GM11168 (cell line): ENCODE data around the gene CCL4.
"Not testable (repeated sequence)": the region's sequence is repeated elsewhere in the genome, so short reads cannot be mapped to it uniquely, and the experiment has no call there.

ENCODE experiments used
- in situ Hi-C: fragments of 300-500 bp; cut with MboI; formaldehyde crosslinking; loops from one replicate; pipeline ENCODE4 v1.12.0; 2022; ENCODE audit warnings: low sequenced_read_pairs; ENCODE audit not compliant: unreplicated experiment

The CCL4 gene

GRCh38 chr17:36113131-36113530, 9.5 kb downstream of the CCL4 start:
- in situ Hi-C loops = not testable (repeated sequence)

- in situ Hi-C loops = not testable (repeated sequence)
Observed at GRCh38 chr17:36114971-36115648, 11.5 kb downstream of the CCL4 start.

- in situ Hi-C loops = not testable (repeated sequence)
Observed at GRCh38 chr17:36115649-36115977, 12.0 kb downstream of the CCL4 start.

GRCh38 chr17:36117505-36118382, 14.1 kb downstream of the CCL4 start:
- in situ Hi-C loops = no loop called here

GRCh38 chr17:36118477-36119353, 15.1 kb downstream of the CCL4 start:
- in situ Hi-C loops = no loop called here

GRCh38 chr17:36120221-36120620, 16.6 kb downstream of the CCL4 start:
- in situ Hi-C loops = no loop called here

GRCh38 chr17:36121099-36121498, 17.5 kb downstream of the CCL4 start:
- in situ Hi-C loops = not testable (repeated sequence)

- in situ Hi-C loops = no loop called here
Observed at GRCh38 chr17:36123431-36123830, 19.8 kb downstream of the CCL4 start.

GRCh38 chr17:36124879-36125824, 21.5 kb downstream of the CCL4 start:
- in situ Hi-C loops = no loop called here

GRCh38 chr17:36127199-36127893, 23.7 kb downstream of the CCL4 start:
- in situ Hi-C loops = no loop called here

GRCh38 chr17:36127911-36128310, 24.3 kb downstream of the CCL4 start:
- in situ Hi-C loops = no loop called here

- in situ Hi-C loops = no loop called here
Observed at GRCh38 chr17:36128411-36128978, 24.9 kb downstream of the CCL4 start.

- in situ Hi-C loops = no loop called here
Observed at GRCh38 chr17:36129616-36130015, 26.0 kb downstream of the CCL4 start.

- in situ Hi-C loops = no loop called here
Observed at GRCh38 chr17:36130346-36130745, 26.7 kb downstream of the CCL4 start.

- in situ Hi-C loops = no loop called here
Observed at GRCh38 chr17:36131421-36131820, 27.8 kb downstream of the CCL4 start.

- in situ Hi-C loops = no loop called here
Observed at GRCh38 chr17:36131931-36132330, 28.3 kb downstream of the CCL4 start.

GRCh38 chr17:36132421-36132831, 28.8 kb downstream of the CCL4 start:
- in situ Hi-C loops = no loop called here

GRCh38 chr17:36133602-36134236, 30.1 kb downstream of the CCL4 start:
- in situ Hi-C loops = no loop called here
